Measurements from ENCODE around the gene RIBC1. TPM values are rescaled to one million over a fixed set of nuclear protein-coding genes. Genes with fewer than 3 reads are reported as not detected.

Gene RIBC1
- total and polyA plus RNA-seq, 2 experiments from 2014 or later, result 2.7 to 4.0 TPM

- peaks cover 5% of the 10 kb centered on the region for H3K27me3 ChIP-seq
- no peak for TF ChIP-seq CTCF (IDR thresholded peaks at IDR 0.05; ENCODE audit: low read depth, low read length)
- no peaks in the 10 kb centered on the region for H3K4me1 ChIP-seq (ENCODE audit: low read depth)
- H3K9me3 ChIP-seq (ENCODE audit: low read depth), result no peaks in the 10 kb centered on the region
- H3K36me3 ChIP-seq, result peaks cover 2% of the 10 kb centered on the region
- DNase-seq (ENCODE audit: low read depth in 1 of 2, low spot score in 1 of 2), result no peak
- H3K4me3 ChIP-seq, result no peak overlapping the region
- no peak overlapping the region for H3K27ac ChIP-seq
These were observed 14.5 kb downstream of the RIBC1 start for GRCh38 chrX:53437206-53437605.

- no peak overlapping the region for H3K4me3 ChIP-seq
- no peak for TF ChIP-seq CTCF (IDR thresholded peaks at IDR 0.05; ENCODE audit: low read depth, low read length)
These were observed 15.6 kb downstream of the RIBC1 start for GRCh38 chrX:53438174-53438831.

GRCh38 chrX:53438832-53439230 lies 16.2 kb downstream of the RIBC1 start:
- TF ChIP-seq CTCF (IDR thresholded peaks at IDR 0.05; ENCODE audit: low read depth, low read length), result no peak
- Histone ChIP-seq H3K27me3 (peaks cover 5% of the 10 kb centered on the region), H3K36me3 (no peaks in the 10 kb centered on the region), H3K27ac (no peak overlapping the region), H3K9me3 (ENCODE audit: low read depth) (no peaks in the 10 kb centered on the region), H3K4me3 (no peak overlapping the region), H3K4me1 (ENCODE audit: low read depth) (no peaks in the 10 kb centered on the region)
- no peak for DNase-seq (ENCODE audit: low read depth in 1 of 2, low spot score in 1 of 2)

More at GRCh38 chrX:53438174-53438831, 15.6 kb downstream of the RIBC1 start:
- Histone ChIP-seq H3K9me3 (ENCODE audit: low read depth) (no peaks in the 10 kb centered on the region), H3K4me1 (ENCODE audit: low read depth) (no peaks in the 10 kb centered on the region), H3K36me3 (no peaks in the 10 kb centered on the region), H3K27me3 (peaks cover 5% of the 10 kb centered on the region), H3K27ac (no peak overlapping the region)
- DNase-seq (ENCODE audit: low read depth in 1 of 2, low spot score in 1 of 2), result no peak

GRCh38 chrX:53440101-53440500 lies 17.4 kb downstream of the RIBC1 start:
- H3K9me3 ChIP-seq (ENCODE audit: low read depth), result no peaks in the 10 kb centered on the region
- H3K27me3 ChIP-seq, result peaks cover 5% of the 10 kb centered on the region
- no peak overlapping the region for H3K27ac ChIP-seq
- no peaks in the 10 kb centered on the region for H3K4me1 ChIP-seq (ENCODE audit: low read depth)
- DNase-seq (ENCODE audit: low read depth in 1 of 2, low spot score in 1 of 2), result no peak
- H3K4me3 ChIP-seq, result no peak overlapping the region
- TF ChIP-seq CTCF (IDR thresholded peaks at IDR 0.05; ENCODE audit: low read depth, low read length), result no peak
- H3K36me3 ChIP-seq, result no peaks in the 10 kb centered on the region

- Histone ChIP-seq H3K4me3 (no peak overlapping the region), H3K27me3 (peaks cover 5% of the 10 kb centered on the region), H3K36me3 (no peaks in the 10 kb centered on the region), H3K27ac (no peak overlapping the region), H3K9me3 (ENCODE audit: low read depth) (no peaks in the 10 kb centered on the region), H3K4me1 (ENCODE audit: low read depth) (no peaks in the 10 kb centered on the region)
- DNase-seq (ENCODE audit: low read depth in 1 of 2, low spot score in 1 of 2), result peak in 1 of 2 donors; percentile 55
- TF ChIP-seq CTCF (IDR thresholded peaks at IDR 0.05; ENCODE audit: low read depth, low read length), result no peak
These were observed 18.2 kb downstream of the RIBC1 start for GRCh38 chrX:53440621-53441517.
